ENCODE data around the gene EPSTI1. TPM values are rescaled to one million over a fixed set of nuclear protein-coding genes. Genes with fewer than 3 reads are reported as not detected.

The EPSTI1 gene
- polyA plus RNA-seq, 1 donor from 2014 or later: not detected

DNA sequence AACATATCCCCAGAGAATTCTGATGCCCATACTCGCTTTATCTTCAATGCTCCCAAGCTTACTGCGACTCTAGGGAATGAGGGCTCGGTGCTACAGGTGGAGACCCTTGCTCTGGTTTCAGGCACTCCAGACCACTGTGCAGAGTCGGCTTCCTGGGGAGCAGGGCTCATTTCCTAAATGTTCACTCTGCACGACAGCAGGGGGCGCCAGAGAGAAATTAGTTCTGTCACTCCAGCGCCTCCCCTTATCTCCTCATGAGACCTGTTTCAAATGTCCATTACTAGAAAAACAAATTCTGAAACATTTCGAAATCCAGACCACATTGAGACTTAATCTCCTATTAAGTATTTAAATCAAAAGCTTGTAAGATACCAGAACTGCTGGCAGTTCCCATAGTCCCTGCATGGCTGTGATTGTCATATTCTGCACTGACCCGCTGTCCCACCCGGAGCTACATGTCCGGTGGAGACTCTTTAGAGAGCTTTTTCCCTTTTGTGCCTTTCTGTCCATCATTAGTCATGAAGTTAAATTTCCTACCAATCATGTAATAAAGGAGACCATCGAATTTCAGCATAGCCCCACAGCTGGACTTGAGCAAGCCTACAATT lies 22.4 kb downstream of the EPSTI1 start:
- Histone ChIP-seq H4K20me1 (ENCODE audit: insufficient read depth) (no peaks in the 10 kb centered on the region), H3K27ac (ENCODE audit: low read length) (no peak overlapping the region), H3K36me3 (ENCODE audit: insufficient read depth, low read length) (no peaks in the 10 kb centered on the region), H3K27me3 (ENCODE audit: insufficient read depth, low read depth, low read length) (no peaks in the 10 kb centered on the region), H3F3A (ENCODE audit: insufficient read depth, low read length, poor library complexity, severe bottlenecking) (no peaks in the 10 kb centered on the region), H3K4me2 (ENCODE audit: low read length) (no peak overlapping the region), H3K9me2 (ENCODE audit: insufficient read depth, low read length) (no peaks in the 10 kb centered on the region), H3K9ac (ENCODE audit: low read length) (no peak overlapping the region), H3K79me2 (replicated peaks; ENCODE audit: insufficient read depth, low read length) (no peaks in the 10 kb centered on the region), H2AFZ (ENCODE audit: low read depth, low read length) (no peak overlapping the region), H3K4me3 (ENCODE audit: low read length) (no peak overlapping the region), H3K9me3 (ENCODE audit: low read length) (no peaks in the 10 kb centered on the region)
- no peak for TF ChIP-seq EZH2 (IDR thresholded peaks at IDR 0.05; ENCODE audit: borderline replicate concordance, insufficient read depth, low read length, poor library complexity, severe bottlenecking)
- TF ChIP-seq, protein P1, sequence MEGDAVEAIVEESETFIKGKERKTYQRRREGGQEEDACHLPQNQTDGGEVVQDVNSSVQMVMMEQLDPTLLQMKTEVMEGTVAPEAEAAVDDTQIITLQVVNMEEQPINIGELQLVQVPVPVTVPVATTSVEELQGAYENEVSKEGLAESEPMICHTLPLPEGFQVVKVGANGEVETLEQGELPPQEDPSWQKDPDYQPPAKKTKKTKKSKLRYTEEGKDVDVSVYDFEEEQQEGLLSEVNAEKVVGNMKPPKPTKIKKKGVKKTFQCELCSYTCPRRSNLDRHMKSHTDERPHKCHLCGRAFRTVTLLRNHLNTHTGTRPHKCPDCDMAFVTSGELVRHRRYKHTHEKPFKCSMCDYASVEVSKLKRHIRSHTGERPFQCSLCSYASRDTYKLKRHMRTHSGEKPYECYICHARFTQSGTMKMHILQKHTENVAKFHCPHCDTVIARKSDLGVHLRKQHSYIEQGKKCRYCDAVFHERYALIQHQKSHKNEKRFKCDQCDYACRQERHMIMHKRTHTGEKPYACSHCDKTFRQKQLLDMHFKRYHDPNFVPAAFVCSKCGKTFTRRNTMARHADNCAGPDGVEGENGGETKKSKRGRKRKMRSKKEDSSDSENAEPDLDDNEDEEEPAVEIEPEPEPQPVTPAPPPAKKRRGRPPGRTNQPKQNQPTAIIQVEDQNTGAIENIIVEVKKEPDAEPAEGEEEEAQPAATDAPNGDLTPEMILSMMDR (IDR thresholded peaks at IDR 0.05; ENCODE audit: poor library complexity, severe bottlenecking): peak; percentile 43
- peak; percentile 22 for TF ChIP-seq RAD21 (conservative IDR thresholded peaks at IDR 0.05)

DNA sequence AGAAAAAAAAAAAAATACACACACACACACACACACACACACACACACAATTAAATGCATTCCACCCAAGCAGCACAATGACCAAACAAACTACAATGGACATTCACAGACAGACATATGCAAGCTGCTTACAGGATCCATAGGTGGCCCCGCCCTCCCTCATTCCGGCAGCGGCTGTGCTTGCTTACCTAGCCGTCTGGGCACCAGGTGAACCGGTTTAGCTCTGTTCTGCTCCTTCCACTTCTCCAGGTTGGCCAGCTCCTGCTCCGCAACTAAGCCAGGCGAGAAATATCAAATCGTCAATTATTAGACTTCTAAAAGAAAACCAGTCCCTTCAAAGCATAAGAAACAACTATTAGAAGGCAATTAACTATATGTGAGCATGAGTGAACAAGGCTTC lies 23.1 kb downstream of the EPSTI1 start:
- Histone ChIP-seq H3K4me2 (ENCODE audit: low read length) (no peak overlapping the region), H3K4me3 (ENCODE audit: low read length) (no peak overlapping the region), H2AFZ (ENCODE audit: low read depth, low read length) (no peak overlapping the region), H3F3A (ENCODE audit: insufficient read depth, low read length, poor library complexity, severe bottlenecking) (no peaks in the 10 kb centered on the region), H3K36me3 (ENCODE audit: insufficient read depth, low read length) (no peaks in the 10 kb centered on the region), H4K20me1 (ENCODE audit: insufficient read depth) (no peaks in the 10 kb centered on the region), H3K79me2 (replicated peaks; ENCODE audit: insufficient read depth, low read length) (no peaks in the 10 kb centered on the region), H3K9me3 (ENCODE audit: low read length) (no peaks in the 10 kb centered on the region), H3K9me2 (ENCODE audit: insufficient read depth, low read length) (no peaks in the 10 kb centered on the region), H3K9ac (ENCODE audit: low read length) (no peak overlapping the region), H3K27me3 (ENCODE audit: insufficient read depth, low read depth, low read length) (no peaks in the 10 kb centered on the region), H3K27ac (ENCODE audit: low read length) (no peak overlapping the region)
- TF ChIP-seq, protein P1 (IDR thresholded peaks at IDR 0.05; ENCODE audit: poor library complexity, severe bottlenecking): no peak
- TF ChIP-seq EZH2 (IDR thresholded peaks at IDR 0.05; ENCODE audit: borderline replicate concordance, insufficient read depth, low read length, poor library complexity, severe bottlenecking): no peak
- TF ChIP-seq, protein P2, sequence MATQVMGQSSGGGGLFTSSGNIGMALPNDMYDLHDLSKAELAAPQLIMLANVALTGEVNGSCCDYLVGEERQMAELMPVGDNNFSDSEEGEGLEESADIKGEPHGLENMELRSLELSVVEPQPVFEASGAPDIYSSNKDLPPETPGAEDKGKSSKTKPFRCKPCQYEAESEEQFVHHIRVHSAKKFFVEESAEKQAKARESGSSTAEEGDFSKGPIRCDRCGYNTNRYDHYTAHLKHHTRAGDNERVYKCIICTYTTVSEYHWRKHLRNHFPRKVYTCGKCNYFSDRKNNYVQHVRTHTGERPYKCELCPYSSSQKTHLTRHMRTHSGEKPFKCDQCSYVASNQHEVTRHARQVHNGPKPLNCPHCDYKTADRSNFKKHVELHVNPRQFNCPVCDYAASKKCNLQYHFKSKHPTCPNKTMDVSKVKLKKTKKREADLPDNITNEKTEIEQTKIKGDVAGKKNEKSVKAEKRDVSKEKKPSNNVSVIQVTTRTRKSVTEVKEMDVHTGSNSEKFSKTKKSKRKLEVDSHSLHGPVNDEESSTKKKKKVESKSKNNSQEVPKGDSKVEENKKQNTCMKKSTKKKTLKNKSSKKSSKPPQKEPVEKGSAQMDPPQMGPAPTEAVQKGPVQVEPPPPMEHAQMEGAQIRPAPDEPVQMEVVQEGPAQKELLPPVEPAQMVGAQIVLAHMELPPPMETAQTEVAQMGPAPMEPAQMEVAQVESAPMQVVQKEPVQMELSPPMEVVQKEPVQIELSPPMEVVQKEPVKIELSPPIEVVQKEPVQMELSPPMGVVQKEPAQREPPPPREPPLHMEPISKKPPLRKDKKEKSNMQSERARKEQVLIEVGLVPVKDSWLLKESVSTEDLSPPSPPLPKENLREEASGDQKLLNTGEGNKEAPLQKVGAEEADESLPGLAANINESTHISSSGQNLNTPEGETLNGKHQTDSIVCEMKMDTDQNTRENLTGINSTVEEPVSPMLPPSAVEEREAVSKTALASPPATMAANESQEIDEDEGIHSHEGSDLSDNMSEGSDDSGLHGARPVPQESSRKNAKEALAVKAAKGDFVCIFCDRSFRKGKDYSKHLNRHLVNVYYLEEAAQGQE (IDR thresholded peaks at IDR 0.05; ENCODE audit: borderline replicate concordance): no peak
- no peak for TF ChIP-seq EP300 (conservative IDR thresholded peaks at IDR 0.05; ENCODE audit: poor library complexity, severe bottlenecking)
- no peak for TF ChIP-seq MXI1 (conservative IDR thresholded peaks at IDR 0.05; ENCODE audit: poor library complexity, severe bottlenecking)
- TF ChIP-seq SMC3 (conservative IDR thresholded peaks at IDR 0.05; ENCODE audit: poor library complexity): no peak
- no peak for TF ChIP-seq RAD21 (conservative IDR thresholded peaks at IDR 0.05)
- no peak for TF ChIP-seq POLR2AphosphoS5 (IDR thresholded peaks at IDR 0.05)
- TF ChIP-seq TAF1 (IDR thresholded peaks at IDR 0.05; ENCODE audit: low read depth): no peak
